GM12872 (cell line): ENCODE results near the gene LRP10.

ENCODE experiments used
- CTCF ChIP-seq: IDR thresholded peaks from 3 replicates; pipeline ENCODE4 v1.5.1; 2011; ENCODE audit warnings: low read depth, mild to moderate bottlenecking, low read length, moderate library complexity; ENCODE audit not compliant: insufficient read depth

The LRP10 gene

DNA sequence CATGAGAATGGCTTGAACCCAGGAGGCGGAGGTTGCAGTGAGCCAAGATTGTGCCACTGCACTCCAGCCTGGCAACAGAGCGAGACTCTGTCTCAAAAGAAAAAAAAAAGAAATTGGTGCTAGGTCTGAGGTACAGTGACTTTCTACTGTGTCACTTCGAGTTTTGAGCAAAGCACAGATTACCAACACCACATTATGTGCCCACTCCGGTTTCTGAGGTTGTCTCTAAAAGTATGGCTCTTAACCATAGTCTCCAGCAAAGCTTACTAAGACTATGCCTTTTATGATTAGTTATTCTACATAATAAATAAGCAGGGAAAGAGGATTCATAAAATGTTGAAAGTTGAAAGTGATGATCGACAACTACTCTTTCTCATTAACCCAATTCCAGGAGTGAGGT lies 39.4 kb downstream of the LRP10 start:
- TF ChIP-seq CTCF = no peak

DNA sequence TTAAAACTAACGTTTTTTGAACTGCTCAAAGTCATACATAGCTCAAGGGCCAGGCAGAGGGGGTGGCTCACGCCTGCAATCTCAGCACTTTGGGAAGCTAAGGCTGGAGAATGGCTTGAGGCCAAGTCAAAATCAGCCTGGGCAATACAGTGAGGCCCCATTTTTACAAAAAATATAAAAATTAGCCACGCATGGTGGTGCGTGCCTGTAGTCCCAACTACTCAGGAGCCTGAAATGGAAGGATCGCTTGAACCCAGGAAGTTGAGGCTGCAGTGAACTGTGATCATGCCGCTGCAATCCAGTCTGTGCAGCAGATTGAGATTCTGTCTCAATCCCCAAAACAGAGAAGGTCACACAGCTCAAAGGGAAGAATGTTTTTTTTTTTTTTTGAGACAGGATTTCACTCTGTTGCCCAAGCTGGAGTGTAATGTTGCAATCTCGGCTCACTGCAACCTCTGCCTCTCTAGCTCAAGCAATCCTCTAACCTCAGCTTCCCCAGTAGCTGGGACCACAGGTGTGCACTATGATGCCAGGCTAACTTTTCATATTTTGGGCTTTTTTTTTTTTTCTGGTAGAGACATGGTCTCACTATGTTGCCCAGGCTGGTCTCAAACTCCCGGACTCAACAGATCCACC lies 44.5 kb downstream of the LRP10 start:
- no peak for TF ChIP-seq CTCF

GRCh38 chr14:22918804-22919600 lies 47.5 kb downstream of the LRP10 start, which contains the start of gene RBM23:
TSS of gene RBM23 (minus strand) at chr14:22919149.
- no peak for TF ChIP-seq CTCF

GRCh38 chr14:22919601-22919921 lies 48.0 kb downstream of the LRP10 start:
- no peak for TF ChIP-seq CTCF

DNA sequence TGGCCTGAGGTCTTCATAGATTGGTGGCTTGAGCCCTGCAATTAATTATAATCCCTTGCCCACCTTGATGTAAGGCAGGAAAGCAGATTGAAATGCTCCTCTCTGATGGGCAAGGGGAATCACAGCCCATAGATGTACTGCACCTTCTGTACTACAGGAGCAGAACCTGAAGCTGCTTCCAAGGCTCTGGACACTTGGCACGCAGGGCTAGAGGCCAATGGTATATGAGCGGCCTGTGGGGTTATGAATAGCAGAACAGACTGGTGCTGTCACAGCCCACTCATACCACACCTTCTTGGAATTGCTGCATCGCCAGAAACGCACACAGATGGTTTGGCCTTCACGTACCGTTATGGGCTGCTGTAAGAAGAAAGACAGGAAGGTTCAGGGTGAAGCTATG lies 49.2 kb downstream of the LRP10 start:
- no peak for TF ChIP-seq CTCF

- TF ChIP-seq CTCF = no peak
Measured at GRCh38 chr14:22922294-22922693, 50.8 kb downstream of the LRP10 start.

DNA sequence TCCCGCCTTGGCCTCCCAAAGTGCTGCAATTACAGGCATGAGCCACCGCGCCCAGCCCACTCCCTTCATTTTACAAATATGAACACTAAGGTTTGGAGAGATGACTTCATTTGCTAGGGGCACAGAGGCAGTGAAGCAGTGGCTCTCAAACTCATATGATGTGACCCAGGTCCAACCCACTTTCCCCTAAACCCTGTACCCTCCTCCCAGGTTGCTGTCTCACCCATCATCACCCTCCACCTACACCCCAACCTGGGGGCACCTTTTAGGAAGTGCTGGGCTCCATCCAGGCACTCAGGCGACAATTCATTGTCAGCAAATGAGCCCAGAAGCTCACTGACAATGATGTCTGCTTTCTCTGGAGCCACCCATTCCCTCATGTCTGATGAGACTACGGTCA lies 52.2 kb downstream of the LRP10 start:
- TF ChIP-seq CTCF = no peak
